HG03565 (cell line): Measurements from ENCODE around the gene EIF5.

Experiments
- ATAC-seq: cut with Tn5 transposase; IDR thresholded peaks from one replicate; pipeline ENCODE4 v1.9.1; 2021; ENCODE audit warnings: mild to moderate bottlenecking, moderate library complexity; ENCODE audit not compliant: unreplicated experiment

EIF5 gene

GRCh38 chr14:103362780-103363179, 28.7 kb downstream of the EIF5 start:
- no peak for ATAC-seq

- no peak for ATAC-seq
These were observed 32.7 kb downstream of the EIF5 start for GRCh38 chr14:103366741-103367140.

- no peak for ATAC-seq
These were observed 34.0 kb downstream of the EIF5 start for GRCh38 chr14:103367995-103368394.

- ATAC-seq, result no peak
These were observed 36.0 kb downstream of the EIF5 start for GRCh38 chr14:103370087-103370486.

- ATAC-seq, result no peak
These were observed 38.0 kb downstream of the EIF5 start for GRCh38 chr14:103372017-103372416.

- no peak for ATAC-seq
These were observed 38.7 kb downstream of the EIF5 start for GRCh38 chr14:103372552-103373304.

GRCh38 chr14:103374121-103374520, 40.1 kb downstream of the EIF5 start:
- ATAC-seq, result no peak

GRCh38 chr14:103377522-103378037, 43.5 kb downstream of the EIF5 start:
- no peak for ATAC-seq

- no peak for ATAC-seq
These were observed 44.2 kb downstream of the EIF5 start for GRCh38 chr14:103378038-103378854.

- ATAC-seq, result no peak
These were observed 46.8 kb downstream of the EIF5 start for GRCh38 chr14:103380719-103381377.

GRCh38 chr14:103382376-103382775, 48.3 kb downstream of the EIF5 start:
- ATAC-seq, result no peak

GRCh38 chr14:103384450-103385151, 50.6 kb downstream of the EIF5 start:
- ATAC-seq, result no peak

- peak; percentile 90 for ATAC-seq
These were observed 51.3 kb downstream of the EIF5 start, which contains the start of gene MARK3 for GRCh38 chr14:103385152-103385928. Gene MARK3, plus strand, starts transcription at chr14:103385415. Its CDS starts 615 bp downstream, at chr14:103386030.

- ATAC-seq, result no peak
These were observed 52.1 kb downstream of the EIF5 start for GRCh38 chr14:103385929-103386712.

- ATAC-seq, result no peak
These were observed 52.8 kb downstream of the EIF5 start for GRCh38 chr14:103386713-103387329.

GRCh38 chr14:103388664-103389063, 54.6 kb downstream of the EIF5 start:
- no peak for ATAC-seq

GRCh38 chr14:103390605-103391004, 56.6 kb downstream of the EIF5 start:
- no peak for ATAC-seq

- no peak for ATAC-seq
These were observed 57.0 kb downstream of the EIF5 start for GRCh38 chr14:103391048-103391447.

GRCh38 chr14:103392106-103392505, 58.1 kb downstream of the EIF5 start:
- ATAC-seq, result no peak
